ENCODE results near the gene UMAD1. TPM values are rescaled to one million over a fixed set of nuclear protein-coding genes. Genes with fewer than 3 reads are reported as not detected.

UMAD1 gene
- total and polyA plus RNA-seq, 2 donors from 2014 or later, result 18.0 to 20.3 TPM

DNA sequence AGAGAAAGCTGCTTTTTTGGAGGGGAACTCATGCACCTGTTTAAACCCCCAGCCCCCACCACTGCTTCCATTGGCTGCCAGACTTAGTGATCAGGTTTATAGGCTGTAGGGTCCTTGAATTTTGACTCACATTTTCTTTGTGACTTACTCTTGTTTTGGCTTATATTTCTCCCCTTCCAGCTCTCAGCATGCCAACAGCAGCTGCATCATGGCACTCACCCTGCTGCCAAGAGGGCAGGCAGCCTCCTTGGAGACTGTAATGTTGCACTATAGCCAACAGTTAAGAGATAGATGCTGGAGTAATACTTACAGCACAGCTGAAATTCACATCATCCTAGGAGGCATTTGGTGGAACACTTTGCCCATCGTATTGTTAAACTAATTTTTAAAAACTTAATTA lies 230.0 kb downstream of the UMAD1 start:
- no peak for TF ChIP-seq CTCF (IDR thresholded peaks at IDR 0.05; ENCODE audit: borderline replicate concordance, extremely low read depth, insufficient read depth)
- no peaks in the 10 kb centered on the region for H3K27me3 ChIP-seq (ENCODE audit: control insufficient read depth, insufficient read depth, low read length)
- intact Hi-C loops (cut with DNase I), result no loop called here
- no peaks in the 10 kb centered on the region for H3K36me3 ChIP-seq (ENCODE audit: control insufficient read depth in 2 of 3, insufficient read depth in 3 of 3, low read length in 3 of 3)
- no peak overlapping the region for H3K27ac ChIP-seq (ENCODE audit: low read depth in 2 of 2, low read length in 2 of 2)
- H3K9me3 ChIP-seq (ENCODE audit: control insufficient read depth in 2 of 3, insufficient read depth in 1 of 3, low read length in 3 of 3), result no peaks in the 10 kb centered on the region
- no peak overlapping the region for H3K4me3 ChIP-seq (ENCODE audit: low read length in 3 of 3)
- DNase-seq, result no peak
- no peaks in the 10 kb centered on the region for H3K4me1 ChIP-seq (ENCODE audit: control insufficient read depth in 2 of 3, insufficient read depth in 2 of 3, low read depth in 1 of 3, low read length in 3 of 3)
- FAIRE-seq, result no peak
- H3K9ac ChIP-seq (ENCODE audit: low read length in 3 of 3), result no peak overlapping the region

GRCh38 chr7:7876419-7876818 lies 235.9 kb downstream of the UMAD1 start:
- H3K27me3 ChIP-seq (ENCODE audit: control insufficient read depth, insufficient read depth, low read length), result no peaks in the 10 kb centered on the region
- peak; percentile 13 for FAIRE-seq
- TF ChIP-seq CTCF (IDR thresholded peaks at IDR 0.05; ENCODE audit: borderline replicate concordance, extremely low read depth, insufficient read depth), result no peak

GRCh38 chr7:7881581-7881980 lies 241.0 kb downstream of the UMAD1 start:
- Histone ChIP-seq H3K4me1 (ENCODE audit: control insufficient read depth in 2 of 3, insufficient read depth in 2 of 3, low read depth in 1 of 3, low read length in 3 of 3) (no peaks in the 10 kb centered on the region), H3K9ac (ENCODE audit: low read length in 3 of 3) (no peak overlapping the region), H3K27me3 (ENCODE audit: control insufficient read depth, insufficient read depth, low read length) (no peaks in the 10 kb centered on the region), H3K4me3 (ENCODE audit: low read length in 3 of 3) (no peak overlapping the region), H3K27ac (ENCODE audit: low read depth in 2 of 2, low read length in 2 of 2) (no peak overlapping the region), H3K36me3 (ENCODE audit: control insufficient read depth in 2 of 3, insufficient read depth in 3 of 3, low read length in 3 of 3) (no peaks in the 10 kb centered on the region), H3K9me3 (ENCODE audit: control insufficient read depth in 2 of 3, insufficient read depth in 1 of 3, low read length in 3 of 3) (no peaks in the 10 kb centered on the region)
- intact Hi-C loops (cut with DNase I), result no loop called here
- no peak for DNase-seq
- FAIRE-seq, result no peak
- no peak for TF ChIP-seq CTCF (IDR thresholded peaks at IDR 0.05; ENCODE audit: borderline replicate concordance, extremely low read depth, insufficient read depth)

More at GRCh38 chr7:7876419-7876818, 235.9 kb downstream of the UMAD1 start:
- H3K36me3 ChIP-seq (ENCODE audit: control insufficient read depth in 2 of 3, insufficient read depth in 3 of 3, low read length in 3 of 3), result no peaks in the 10 kb centered on the region
- H3K4me3 ChIP-seq (ENCODE audit: low read length in 3 of 3), result no peak overlapping the region
- DNase-seq, result no peak
- H3K27ac ChIP-seq (ENCODE audit: low read depth in 2 of 2, low read length in 2 of 2), result no peak overlapping the region
- no peak overlapping the region for H3K9ac ChIP-seq (ENCODE audit: low read length in 3 of 3)
- intact Hi-C loops (cut with DNase I), result no loop called here
- no peaks in the 10 kb centered on the region for H3K9me3 ChIP-seq (ENCODE audit: control insufficient read depth in 2 of 3, insufficient read depth in 1 of 3, low read length in 3 of 3)
- H3K4me1 ChIP-seq (ENCODE audit: control insufficient read depth in 2 of 3, insufficient read depth in 2 of 3, low read depth in 1 of 3, low read length in 3 of 3), result no peaks in the 10 kb centered on the region

DNA sequence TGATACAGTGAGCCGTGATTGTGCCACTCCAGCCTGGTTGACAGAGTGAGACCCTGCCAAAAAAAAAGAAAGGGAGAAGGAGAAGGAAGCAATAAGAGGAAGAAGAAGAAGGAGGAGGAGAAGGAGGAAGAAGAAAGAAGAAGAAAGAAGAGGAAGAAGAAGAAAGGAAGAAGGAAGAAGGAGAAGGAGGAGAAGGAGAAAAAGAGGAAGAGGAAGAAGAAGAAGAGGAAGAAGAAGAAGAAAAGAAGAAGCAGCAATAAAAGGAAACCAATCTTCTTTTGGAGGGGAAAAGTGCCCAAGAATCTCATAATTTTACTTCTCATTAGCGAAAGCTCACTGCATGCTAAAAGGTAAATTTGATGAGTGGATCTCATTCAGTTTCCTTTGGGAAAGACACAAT lies 242.3 kb downstream of the UMAD1 start:
- Histone ChIP-seq H3K27ac (ENCODE audit: low read depth in 2 of 2, low read length in 2 of 2) (no peak overlapping the region), H3K9ac (ENCODE audit: low read length in 3 of 3) (no peak overlapping the region), H3K9me3 (ENCODE audit: control insufficient read depth in 2 of 3, insufficient read depth in 1 of 3, low read length in 3 of 3) (no peaks in the 10 kb centered on the region), H3K4me3 (ENCODE audit: low read length in 3 of 3) (no peak overlapping the region), H3K36me3 (ENCODE audit: control insufficient read depth in 2 of 3, insufficient read depth in 3 of 3, low read length in 3 of 3) (no peaks in the 10 kb centered on the region), H3K27me3 (ENCODE audit: control insufficient read depth, insufficient read depth, low read length) (no peaks in the 10 kb centered on the region), H3K4me1 (ENCODE audit: control insufficient read depth in 2 of 3, insufficient read depth in 2 of 3, low read depth in 1 of 3, low read length in 3 of 3) (no peaks in the 10 kb centered on the region)
- intact Hi-C loops (cut with DNase I), result no loop called here
- FAIRE-seq (no peak), DNase-seq (no peak)
- no peak for TF ChIP-seq CTCF (IDR thresholded peaks at IDR 0.05; ENCODE audit: borderline replicate concordance, extremely low read depth, insufficient read depth)
